HL-60/S4 (cell line): ENCODE measurements around the gene FCSK.

Experiments used
- in situ Hi-C: fragments of 300-500 bp; cut with MboI; formaldehyde crosslinking; loops from 2 replicates; pipeline ENCODE4 v1.14.3; 2022; ENCODE audit warnings: low sequenced_read_pairs

FCSK gene

GRCh38 chr16:70453117-70453891, 1.1 kb upstream of the FCSK start:
- in situ Hi-C loops, result no loop called here

GRCh38 chr16:70453892-70454221, 538 bp upstream of the FCSK start:
- in situ Hi-C loops, result no loop called here

- in situ Hi-C loops, result no loop called here
These were observed 1.5 kb downstream of the FCSK start for GRCh38 chr16:70455910-70456309.

- in situ Hi-C loops, result no loop called here
These were observed 3.2 kb downstream of the FCSK start for GRCh38 chr16:70457446-70458166.

- in situ Hi-C loops, result loop anchor here (10.0 kb wide), 1 partner anchor 56 kb away; no protein-coding TSS in a partner anchor
These were observed 6.4 kb downstream of the FCSK start for GRCh38 chr16:70460737-70461261.

- in situ Hi-C loops, result loop anchor here (10.0 kb wide), 1 partner anchor 58 kb away; no protein-coding TSS in a partner anchor
These were observed 8.8 kb downstream of the FCSK start for GRCh38 chr16:70463235-70463634.

GRCh38 chr16:70465999-70466804, 11.8 kb downstream of the FCSK start:
- in situ Hi-C loops, result loop anchor here (10.0 kb wide), 1 partner anchor 61 kb away; no protein-coding TSS in a partner anchor

GRCh38 chr16:70466805-70467076, 12.3 kb downstream of the FCSK start:
- in situ Hi-C loops, result loop anchor here (10.0 kb wide), 1 partner anchor 62 kb away; no protein-coding TSS in a partner anchor

GRCh38 chr16:70467113-70467512, 12.7 kb downstream of the FCSK start:
- in situ Hi-C loops, result loop anchor here (10.0 kb wide), 1 partner anchor 62 kb away; no protein-coding TSS in a partner anchor

GRCh38 chr16:70467608-70468007, 13.2 kb downstream of the FCSK start:
- in situ Hi-C loops, result loop anchor here (10.0 kb wide), 1 partner anchor 63 kb away; no protein-coding TSS in a partner anchor

- in situ Hi-C loops, result loop anchor here (10.0 kb wide), 1 partner anchor 64 kb away; no protein-coding TSS in a partner anchor
These were observed 14.6 kb downstream of the FCSK start for GRCh38 chr16:70468776-70469525.

GRCh38 chr16:70470141-70470926, 15.9 kb downstream of the FCSK start:
- in situ Hi-C loops, result no loop called here

- in situ Hi-C loops, result no loop called here
These were observed 16.5 kb downstream of the FCSK start for GRCh38 chr16:70470927-70471341.

- in situ Hi-C loops, result no loop called here
These were observed 18.5 kb downstream of the FCSK start for GRCh38 chr16:70472786-70473433.

- in situ Hi-C loops, result no loop called here
These were observed 19.3 kb downstream of the FCSK start for GRCh38 chr16:70473446-70474319.

GRCh38 chr16:70474320-70475053, 20.1 kb downstream of the FCSK start:
- in situ Hi-C loops, result no loop called here
